Pulmonary artery endothelial cell (primary cell): Measurements from ENCODE around the gene CTIF. TPM values are rescaled to one million over a fixed set of nuclear protein-coding genes. Genes with fewer than 3 reads are reported as not detected.

ENCODE experiments used
- DNase-seq: peaks from one replicate; pipeline ENCODE4 v3.0.0-alpha.2; 2011; ENCODE audit warnings: low read depth, low spot score
- total RNA-seq: library from RNA; depleted of rRNA; stranded (reverse); fragments of >200 nt; gene quantifications from 2 replicates; pipeline ENCODE4 v1.2.3, GENCODE V29; 2014

The CTIF gene
- total RNA-seq, 1 donor from 2014 or later, result 15.2 TPM

- no peak for DNase-seq
Observed at GRCh38 chr18:48725562-48725961, 186.7 kb downstream of the CTIF start.

GRCh38 chr18:48727681-48728080, 188.8 kb downstream of the CTIF start:
- DNase-seq, result no peak

- no peak for DNase-seq
Observed at GRCh38 chr18:48728204-48728833, 189.5 kb downstream of the CTIF start.

- no peak for DNase-seq
Observed at GRCh38 chr18:48729404-48729803, 190.6 kb downstream of the CTIF start.

GRCh38 chr18:48730010-48730409, 191.2 kb downstream of the CTIF start:
- DNase-seq, result no peak

GRCh38 chr18:48732767-48733424, 194.1 kb downstream of the CTIF start:
- no peak for DNase-seq

GRCh38 chr18:48733643-48734253, 194.9 kb downstream of the CTIF start:
- DNase-seq, result no peak

GRCh38 chr18:48734460-48734859, 195.6 kb downstream of the CTIF start:
- DNase-seq, result no peak

GRCh38 chr18:48735080-48735676, 196.3 kb downstream of the CTIF start:
- DNase-seq, result peak; percentile 53

GRCh38 chr18:48735681-48736255, 196.9 kb downstream of the CTIF start:
- no peak for DNase-seq

- DNase-seq, result no peak
Observed at GRCh38 chr18:48736321-48737260, 197.8 kb downstream of the CTIF start.

- DNase-seq, result no peak
Observed at GRCh38 chr18:48739266-48740067, 200.6 kb downstream of the CTIF start.

GRCh38 chr18:48740068-48740440, 201.2 kb downstream of the CTIF start:
- DNase-seq, result no peak

- DNase-seq, result no peak
Observed at GRCh38 chr18:48740851-48741485, 202.1 kb downstream of the CTIF start.

- DNase-seq, result no peak
Observed at GRCh38 chr18:48741866-48742265, 203.0 kb downstream of the CTIF start.

- no peak for DNase-seq
Observed at GRCh38 chr18:48742304-48742703, 203.5 kb downstream of the CTIF start.

- DNase-seq, result no peak
Observed at GRCh38 chr18:48742706-48743475, 204.1 kb downstream of the CTIF start.

GRCh38 chr18:48743886-48744285, 205.1 kb downstream of the CTIF start:
- no peak for DNase-seq

- no peak for DNase-seq
Observed at GRCh38 chr18:48745293-48745692, 206.5 kb downstream of the CTIF start.
